ENCODE results near the gene GRK5. TPM values are rescaled to one million over a fixed set of nuclear protein-coding genes. Genes with fewer than 3 reads are reported as not detected.
A peak's percentile ranks its signal among the peaks of the same experiment; 100 is the strongest.

The GRK5 gene
- total RNA-seq, 2 donors from 2014 or later: 3.4 to 4.9 TPM

- WGBS, 2 donors: 1% methylated on average over 16 to 61 of the region's 62 CpGs
- H3K4me1 ChIP-seq: peaks cover 19% of the 10 kb centered on the region
- intact Hi-C loops (cut with DNase I): no loop called here
- DNase-seq: peak; percentile 24 to 40 (median 31)
- H3K9me3 ChIP-seq: no peaks in the 10 kb centered on the region
- peak overlapping the region in 3 of 4 donors; percentile 96 to 98 (median 97) for H3K27ac ChIP-seq
- TF ChIP-seq CTCF (IDR thresholded peaks at IDR 0.05) (no peak), POLR2A (IDR thresholded peaks at IDR 0.05) (peak in 1 of 3 donors; percentile 19)
- H3K36me3 ChIP-seq (replicated peaks in 1 of 2; ENCODE audit: insufficient read depth in 1 of 2, low read depth in 2 of 2): no peaks in the 10 kb centered on the region
- no peaks in the 10 kb centered on the region for H3K27me3 ChIP-seq
- no peak for ATAC-seq
- peak overlapping the region; percentile 15 to 75 for H3K4me3 ChIP-seq
Measured at GRCh38 chr10:119207713-119208552, 562 bp downstream of the GRK5 start.

- no peak for DNase-seq
Measured at GRCh38 chr10:119208553-119208940, 1.2 kb downstream of the GRK5 start.

GRCh38 chr10:119209035-119209735 is 1.8 kb downstream of the GRK5 start:
- H3K4me3 ChIP-seq: no peak overlapping the region
- H3K27ac ChIP-seq: peak overlapping the region in 2 of 4 donors; percentile 10 to 21
- H3K36me3 ChIP-seq (replicated peaks in 1 of 2; ENCODE audit: insufficient read depth in 1 of 2, low read depth in 2 of 2): no peaks in the 10 kb centered on the region
- no peak for ATAC-seq
- intact Hi-C loops (cut with DNase I): no loop called here
- H3K27me3 ChIP-seq: no peaks in the 10 kb centered on the region
- no peaks in the 10 kb centered on the region for H3K9me3 ChIP-seq
- peaks cover 19% of the 10 kb centered on the region for H3K4me1 ChIP-seq
- WGBS, 2 donors: 40 to 41% methylated on average over 15 of the region's 15 CpGs
- peak; percentile 44 to 65 (median 47) for DNase-seq
- TF ChIP-seq POLR2A (IDR thresholded peaks at IDR 0.05): no peak
- TF ChIP-seq CTCF (IDR thresholded peaks at IDR 0.05): peak; percentile 49 to 67 (median 59)

More at GRCh38 chr10:119208553-119208940, 1.2 kb downstream of the GRK5 start:
- peaks cover 19% of the 10 kb centered on the region for H3K4me1 ChIP-seq
- ATAC-seq: no peak
- H3K36me3 ChIP-seq (replicated peaks in 1 of 2; ENCODE audit: insufficient read depth in 1 of 2, low read depth in 2 of 2): no peaks in the 10 kb centered on the region
- TF ChIP-seq CTCF (IDR thresholded peaks at IDR 0.05): no peak
- TF ChIP-seq POLR2A (IDR thresholded peaks at IDR 0.05): no peak
- intact Hi-C loops (cut with DNase I): no loop called here
- no peak overlapping the region for H3K4me3 ChIP-seq
- no peaks in the 10 kb centered on the region for H3K9me3 ChIP-seq
- H3K27ac ChIP-seq: peak overlapping the region in 3 of 4 donors; percentile 96 to 98 (median 97)
- no peaks in the 10 kb centered on the region for H3K27me3 ChIP-seq
- WGBS, 2 donors: 22 to 25% methylated on average over 3 of the region's 3 CpGs

GRCh38 chr10:119209736-119210355 is 2.5 kb downstream of the GRK5 start:
- WGBS, 2 donors: 47 to 52% methylated on average over 9 of the region's 9 CpGs
- Histone ChIP-seq H3K4me1 (peaks cover 19% of the 10 kb centered on the region), H3K27me3 (no peaks in the 10 kb centered on the region), H3K27ac (no peak overlapping the region), H3K9me3 (no peaks in the 10 kb centered on the region), H3K36me3 (replicated peaks in 1 of 2; ENCODE audit: insufficient read depth in 1 of 2, low read depth in 2 of 2) (no peaks in the 10 kb centered on the region), H3K4me3 (no peak overlapping the region)
- ATAC-seq: no peak
- DNase-seq: no peak
- intact Hi-C loops (cut with DNase I): no loop called here
- TF ChIP-seq POLR2A (IDR thresholded peaks at IDR 0.05) (no peak), CTCF (IDR thresholded peaks at IDR 0.05) (no peak)
